IPS DF 6.9 (cell line): ENCODE measurements around the gene IFNL3.
"Not testable (repeated sequence)": the region's sequence is repeated elsewhere in the genome, so short reads cannot be mapped to it uniquely, and the experiment has no call there.

Source experiments
- DNase-seq: peaks from one replicate; pipeline ENCODE4 v3.0.0-alpha.2; 2013; ENCODE audit warnings: low read depth, low spot score
- H3K27ac ChIP-seq: one replicate; pipeline ENCODE4 v1.5.1; 2013; ENCODE audit warnings: low read length, control low read depth
- H3K27me3 ChIP-seq: 2 replicates; pipeline ENCODE4 v1.6.1; 2013; ENCODE audit warnings: mild to moderate bottlenecking, low read length; ENCODE audit not compliant: control insufficient read depth, insufficient read depth
- H3K36me3 ChIP-seq: 2 replicates; pipeline ENCODE4 v1.6.1; 2013; ENCODE audit warnings: low read length; ENCODE audit not compliant: control insufficient read depth, insufficient read depth
- H3K4me1 ChIP-seq: 2 replicates; pipeline ENCODE4 v1.6.1; 2013; ENCODE audit warnings: low read length; ENCODE audit not compliant: control insufficient read depth, insufficient read depth
- H3K4me3 ChIP-seq: 2 replicates; pipeline ENCODE4 v1.5.1; 2013; ENCODE audit warnings: mild to moderate bottlenecking, low read length
- H3K9me3 ChIP-seq: 2 replicates; pipeline ENCODE4 v1.6.1; 2013; ENCODE audit warnings: low read length, inconsistent platforms; ENCODE audit not compliant: control insufficient read depth, insufficient read depth
- WGBS: extraction: QIAGEN DNeasy Blood & Tissue Kit; methylation state at CpG from one replicate; pipeline ENCODE4 v1.1.7; 2013; ENCODE audit warnings: mixed read lengths, missing lambda C conversion rate; ENCODE audit not compliant: insufficient read length, insufficient coverage; 5-methylcytosine and 5-hydroxymethylcytosine counted together

IFNL3 gene

GRCh38 chr19:39238944-39239343 lies 5.9 kb downstream of the IFNL3 start:
- Histone ChIP-seq H3K4me1 (no peaks in the 10 kb centered on the region), H3K27ac (no peak overlapping the region), H3K36me3 (no peaks in the 10 kb centered on the region), H3K27me3 (no peaks in the 10 kb centered on the region; the same call in 1 of the 2 replicates), H3K9me3 (no peaks in the 10 kb centered on the region), H3K4me3 (no peak overlapping the region)
- WGBS, result no CpG with 5 or more reads among the region's 6 CpGs
- DNase-seq, result no peak

- WGBS, result no CpG with 5 or more reads among the region's 6 CpGs
- H3K27ac ChIP-seq, result no peak overlapping the region
- no peak overlapping the region for H3K4me3 ChIP-seq
Measured at GRCh38 chr19:39238209-39238608, 6.6 kb downstream of the IFNL3 start.

GRCh38 chr19:39237200-39238184 lies 7.3 kb downstream of the IFNL3 start:
- H3K4me3 ChIP-seq, result no peak overlapping the region

More at GRCh38 chr19:39238209-39238608, 6.6 kb downstream of the IFNL3 start:
- no peaks in the 10 kb centered on the region for H3K9me3 ChIP-seq
- no peaks in the 10 kb centered on the region; the same call in 1 of the 2 replicates for H3K27me3 ChIP-seq
- H3K4me1 ChIP-seq, result no peaks in the 10 kb centered on the region
- no peaks in the 10 kb centered on the region for H3K36me3 ChIP-seq
- no peak for DNase-seq

GRCh38 chr19:39236527-39236926 lies 8.3 kb downstream of the IFNL3 start:
- peaks cover 1% of the 10 kb centered on the region for H3K27me3 ChIP-seq
- no peak for DNase-seq
- WGBS, result no CpG with 5 or more reads among the region's 12 CpGs

More at GRCh38 chr19:39237200-39238184, 7.3 kb downstream of the IFNL3 start:
- DNase-seq, result no peak
- H3K9me3 ChIP-seq, result no peaks in the 10 kb centered on the region
- no peaks in the 10 kb centered on the region; the same call in 1 of the 2 replicates for H3K27me3 ChIP-seq
- no peak overlapping the region for H3K27ac ChIP-seq
- no CpG with 5 or more reads among the region's 22 CpGs for WGBS
- H3K36me3 ChIP-seq, result no peaks in the 10 kb centered on the region
- H3K4me1 ChIP-seq, result no peaks in the 10 kb centered on the region

GRCh38 chr19:39232708-39233107 lies 12.1 kb downstream of the IFNL3 start:
- WGBS, result no CpG with 5 or more reads among the region's 5 CpGs
- Histone ChIP-seq H3K4me3 (no peak overlapping the region), H3K27ac (no peak overlapping the region), H3K9me3 (no peaks in the 10 kb centered on the region), H3K4me1 (no peaks in the 10 kb centered on the region), H3K36me3 (no peaks in the 10 kb centered on the region), H3K27me3 (peaks cover 1% of the 10 kb centered on the region; the same call in 1 of the 2 replicates)
- no peak for DNase-seq

More at GRCh38 chr19:39236527-39236926, 8.3 kb downstream of the IFNL3 start:
- Histone ChIP-seq H3K9me3 (no peaks in the 10 kb centered on the region), H3K36me3 (no peaks in the 10 kb centered on the region), H3K4me1 (no peaks in the 10 kb centered on the region), H3K27ac (no peak overlapping the region), H3K4me3 (no peak overlapping the region)

GRCh38 chr19:39230096-39230764 lies 14.6 kb downstream of the IFNL3 start:
- no peaks in the 10 kb centered on the region for H3K9me3 ChIP-seq
- no peak for DNase-seq
- no peaks in the 10 kb centered on the region for H3K36me3 ChIP-seq
- no peak overlapping the region for H3K27ac ChIP-seq
- peaks cover 1% of the 10 kb centered on the region; the same call in 1 of the 2 replicates for H3K27me3 ChIP-seq
- no peaks in the 10 kb centered on the region for H3K4me1 ChIP-seq
- WGBS, result no CpG with 5 or more reads among the region's 2 CpGs
- H3K4me3 ChIP-seq, result no peak overlapping the region

- no peaks in the 10 kb centered on the region for H3K27me3 ChIP-seq
- H3K9me3 ChIP-seq, result no peaks in the 10 kb centered on the region
- no peak overlapping the region for H3K27ac ChIP-seq
- H3K36me3 ChIP-seq, result no peaks in the 10 kb centered on the region
- H3K4me3 ChIP-seq, result no peak overlapping the region
- H3K4me1 ChIP-seq, result no peaks in the 10 kb centered on the region
- WGBS, result no CpG with 5 or more reads among the region's 3 CpGs
- DNase-seq, result no peak
Measured at GRCh38 chr19:39224910-39225309, 19.9 kb downstream of the IFNL3 start.

GRCh38 chr19:39223703-39224279 lies 21.0 kb downstream of the IFNL3 start:
- Histone ChIP-seq H3K36me3 (no peaks in the 10 kb centered on the region), H3K27me3 (no peaks in the 10 kb centered on the region), H3K4me1 (no peaks in the 10 kb centered on the region), H3K27ac (no peak overlapping the region), H3K4me3 (no peak overlapping the region), H3K9me3 (no peaks in the 10 kb centered on the region)
- DNase-seq, result no peak
- no CpG with 5 or more reads among the region's 4 CpGs for WGBS

- not testable (repeated sequence) for H3K27me3 ChIP-seq, H3K4me3 ChIP-seq, H3K27ac ChIP-seq, DNase-seq, H3K4me1 ChIP-seq, H3K9me3 ChIP-seq, H3K36me3 ChIP-seq
- no CpG with 5 or more reads among the region's 10 CpGs for WGBS
Measured at GRCh38 chr19:39219108-39219507, 25.7 kb downstream of the IFNL3 start.
